ENCODE results near the gene ZNF428.

DNA sequence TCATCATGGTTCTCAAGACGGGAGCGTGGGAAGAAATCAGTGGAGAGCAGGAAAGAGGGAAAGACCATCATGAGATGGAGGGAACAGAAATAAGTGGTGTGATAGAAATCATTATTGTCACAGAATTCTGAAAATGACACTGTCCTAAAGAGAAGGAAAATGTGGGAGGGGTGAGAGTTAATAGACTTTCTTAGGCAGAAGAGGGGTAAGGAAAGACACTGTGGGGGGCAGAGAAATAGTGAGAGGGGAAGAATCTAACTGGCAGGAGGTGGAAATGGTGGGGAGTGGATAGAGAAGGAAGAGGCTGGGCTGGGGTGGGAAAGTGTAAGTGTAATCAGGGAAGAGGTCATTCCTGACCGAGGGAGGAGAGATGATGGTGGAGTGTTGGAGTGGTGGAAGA, 40.6 kb downstream of the ZNF428 start:
- TF ChIP-seq, protein P1, sequence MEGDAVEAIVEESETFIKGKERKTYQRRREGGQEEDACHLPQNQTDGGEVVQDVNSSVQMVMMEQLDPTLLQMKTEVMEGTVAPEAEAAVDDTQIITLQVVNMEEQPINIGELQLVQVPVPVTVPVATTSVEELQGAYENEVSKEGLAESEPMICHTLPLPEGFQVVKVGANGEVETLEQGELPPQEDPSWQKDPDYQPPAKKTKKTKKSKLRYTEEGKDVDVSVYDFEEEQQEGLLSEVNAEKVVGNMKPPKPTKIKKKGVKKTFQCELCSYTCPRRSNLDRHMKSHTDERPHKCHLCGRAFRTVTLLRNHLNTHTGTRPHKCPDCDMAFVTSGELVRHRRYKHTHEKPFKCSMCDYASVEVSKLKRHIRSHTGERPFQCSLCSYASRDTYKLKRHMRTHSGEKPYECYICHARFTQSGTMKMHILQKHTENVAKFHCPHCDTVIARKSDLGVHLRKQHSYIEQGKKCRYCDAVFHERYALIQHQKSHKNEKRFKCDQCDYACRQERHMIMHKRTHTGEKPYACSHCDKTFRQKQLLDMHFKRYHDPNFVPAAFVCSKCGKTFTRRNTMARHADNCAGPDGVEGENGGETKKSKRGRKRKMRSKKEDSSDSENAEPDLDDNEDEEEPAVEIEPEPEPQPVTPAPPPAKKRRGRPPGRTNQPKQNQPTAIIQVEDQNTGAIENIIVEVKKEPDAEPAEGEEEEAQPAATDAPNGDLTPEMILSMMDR (IDR thresholded peaks at IDR 0.05; ENCODE audit: poor library complexity): no peak
- TF ChIP-seq EZH2 (IDR thresholded peaks at IDR 0.05; ENCODE audit: borderline replicate concordance): no peak
